Right atrium auricular region (tissue), 2 donors: Measurements from ENCODE around the gene OR52E4. TPM values are rescaled to one million over a fixed set of nuclear protein-coding genes. Genes with fewer than 3 reads are reported as not detected.

Experiments used
- DNase-seq: peaks from one replicate; pipeline ENCODE4 v3.0.0-alpha.2; 2019; ENCODE audit warnings: low spot score
- H3K27ac ChIP-seq, 2 donors: fragments of 200-600 bp; sonication (generic); 1 replicate in 1 of 2; 2 replicates in 1 of 2; pipeline ENCODE4 v1.5.1; 2016 to 2019
- H3K27me3 ChIP-seq, 2 donors: fragments of 200-600 bp; sonication (generic); one replicate each; pipeline versions ENCODE4 v1.5.1 to v1.6.0; 2017 to 2019
- H3K36me3 ChIP-seq: fragments of 200-600 bp; sonication (generic); one replicate; pipeline ENCODE4 v1.5.1; 2016
- H3K4me1 ChIP-seq, 2 donors: fragments of 200-600 bp; sonication (generic); one replicate each; pipeline versions ENCODE4 v1.5.1 to v1.6.0; 2017 to 2019
- H3K4me3 ChIP-seq, 2 donors: fragments of 200-600 bp; sonication (generic); 1 replicate in 1 of 2; 2 replicates in 1 of 2; pipeline ENCODE4 v1.5.1; 2017 to 2019; ENCODE audit warnings: mild to moderate bottlenecking in 1 of 2, moderate library complexity in 1 of 2
- H3K9me3 ChIP-seq, 2 donors: fragments of 200-600 bp; sonication (generic); one replicate each; pipeline ENCODE4 v1.5.1; 2019
- total RNA-seq, 2 donors: library from RNA; depleted of rRNA; stranded (reverse); fragments of >200 nt; gene quantifications; one replicate each; pipeline ENCODE4 v1.1.0, GENCODE V29; 2016
- TF ChIP-seq, protein P1 (sequence below), 2 donors: fragments of 200-600 bp; sonication (generic); IDR thresholded peaks; one replicate each; pipeline ENCODE4 v1.5.1; 2019; ENCODE audit warnings: antibody characterized with exemption in 2 of 2

The OR52E4 gene
- total RNA-seq, 2 donors from 2014 or later, result not detected

DNA sequence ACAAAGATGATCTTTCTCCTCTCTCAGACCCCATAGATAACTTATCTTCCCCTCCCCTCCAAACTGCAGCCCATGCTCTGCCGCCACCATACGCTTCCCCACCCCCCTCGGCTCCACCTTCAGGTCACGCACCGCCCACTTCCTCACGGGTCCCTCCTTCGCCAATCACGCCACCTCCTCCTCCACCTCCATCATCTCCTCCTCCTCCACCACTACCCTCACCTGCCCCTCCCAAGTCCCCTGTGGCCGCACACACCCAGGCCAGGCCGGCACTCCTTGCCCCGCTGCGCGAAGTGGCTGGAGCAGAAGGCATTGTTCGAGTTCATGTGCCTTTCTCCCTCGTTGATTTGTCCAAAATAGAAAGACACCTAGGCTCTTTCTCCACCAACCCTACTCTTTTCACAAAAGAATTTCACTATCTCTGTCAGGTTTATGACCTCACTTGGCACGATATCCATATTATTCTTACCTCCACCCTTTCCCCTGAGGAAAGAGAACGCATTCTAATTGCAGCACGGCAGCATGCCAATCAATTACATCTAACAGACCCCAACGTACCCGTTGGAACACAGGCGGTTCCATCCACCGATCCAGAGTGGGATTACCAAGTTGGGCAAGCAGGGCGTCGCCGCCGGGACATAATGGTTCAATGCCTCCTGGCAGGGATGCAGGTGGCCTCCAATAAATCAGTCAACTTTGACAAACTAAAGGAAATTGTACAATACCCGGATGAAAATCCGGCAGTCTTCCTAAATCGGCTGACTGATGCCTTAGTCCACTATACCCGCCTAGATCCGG lies 49.3 kb downstream of the OR52E4 start:
- H3K36me3 ChIP-seq, result no peaks in the 10 kb centered on the region
- no peak overlapping the region for H3K27ac ChIP-seq
- TF ChIP-seq, protein P1, sequence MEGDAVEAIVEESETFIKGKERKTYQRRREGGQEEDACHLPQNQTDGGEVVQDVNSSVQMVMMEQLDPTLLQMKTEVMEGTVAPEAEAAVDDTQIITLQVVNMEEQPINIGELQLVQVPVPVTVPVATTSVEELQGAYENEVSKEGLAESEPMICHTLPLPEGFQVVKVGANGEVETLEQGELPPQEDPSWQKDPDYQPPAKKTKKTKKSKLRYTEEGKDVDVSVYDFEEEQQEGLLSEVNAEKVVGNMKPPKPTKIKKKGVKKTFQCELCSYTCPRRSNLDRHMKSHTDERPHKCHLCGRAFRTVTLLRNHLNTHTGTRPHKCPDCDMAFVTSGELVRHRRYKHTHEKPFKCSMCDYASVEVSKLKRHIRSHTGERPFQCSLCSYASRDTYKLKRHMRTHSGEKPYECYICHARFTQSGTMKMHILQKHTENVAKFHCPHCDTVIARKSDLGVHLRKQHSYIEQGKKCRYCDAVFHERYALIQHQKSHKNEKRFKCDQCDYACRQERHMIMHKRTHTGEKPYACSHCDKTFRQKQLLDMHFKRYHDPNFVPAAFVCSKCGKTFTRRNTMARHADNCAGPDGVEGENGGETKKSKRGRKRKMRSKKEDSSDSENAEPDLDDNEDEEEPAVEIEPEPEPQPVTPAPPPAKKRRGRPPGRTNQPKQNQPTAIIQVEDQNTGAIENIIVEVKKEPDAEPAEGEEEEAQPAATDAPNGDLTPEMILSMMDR (IDR thresholded peaks at IDR 0.05), result no peak
- H3K9me3 ChIP-seq, result no peaks in the 10 kb centered on the region
- no peaks in the 10 kb centered on the region for H3K27me3 ChIP-seq
- H3K4me1 ChIP-seq, result no peaks in the 10 kb centered on the region
- DNase-seq, result no peak
- H3K4me3 ChIP-seq, result no peak overlapping the region

GRCh38 chr11:5930614-5931013 lies 50.2 kb downstream of the OR52E4 start:
- Histone ChIP-seq H3K27ac (no peak overlapping the region), H3K36me3 (no peaks in the 10 kb centered on the region), H3K9me3 (no peaks in the 10 kb centered on the region), H3K4me3 (no peak overlapping the region), H3K4me1 (no peaks in the 10 kb centered on the region), H3K27me3 (no peaks in the 10 kb centered on the region)
- DNase-seq, result no peak
- TF ChIP-seq, protein P1 (IDR thresholded peaks at IDR 0.05), result no peak

- Histone ChIP-seq H3K4me1 (no peaks in the 10 kb centered on the region), H3K27me3 (no peaks in the 10 kb centered on the region), H3K27ac (no peak overlapping the region), H3K36me3 (no peaks in the 10 kb centered on the region), H3K4me3 (no peak overlapping the region), H3K9me3 (no peaks in the 10 kb centered on the region)
- DNase-seq, result no peak
- TF ChIP-seq, protein P1 (IDR thresholded peaks at IDR 0.05), result no peak
These were observed 50.6 kb downstream of the OR52E4 start for GRCh38 chr11:5931061-5931460.

GRCh38 chr11:5932671-5933070 lies 52.2 kb downstream of the OR52E4 start:
- no peak for DNase-seq
- TF ChIP-seq, protein P1 (IDR thresholded peaks at IDR 0.05), result no peak
- no peak overlapping the region for H3K4me3 ChIP-seq
- no peaks in the 10 kb centered on the region for H3K4me1 ChIP-seq
- no peaks in the 10 kb centered on the region for H3K36me3 ChIP-seq
- H3K27ac ChIP-seq, result no peak overlapping the region
- no peaks in the 10 kb centered on the region for H3K9me3 ChIP-seq
- H3K27me3 ChIP-seq, result no peaks in the 10 kb centered on the region

DNA sequence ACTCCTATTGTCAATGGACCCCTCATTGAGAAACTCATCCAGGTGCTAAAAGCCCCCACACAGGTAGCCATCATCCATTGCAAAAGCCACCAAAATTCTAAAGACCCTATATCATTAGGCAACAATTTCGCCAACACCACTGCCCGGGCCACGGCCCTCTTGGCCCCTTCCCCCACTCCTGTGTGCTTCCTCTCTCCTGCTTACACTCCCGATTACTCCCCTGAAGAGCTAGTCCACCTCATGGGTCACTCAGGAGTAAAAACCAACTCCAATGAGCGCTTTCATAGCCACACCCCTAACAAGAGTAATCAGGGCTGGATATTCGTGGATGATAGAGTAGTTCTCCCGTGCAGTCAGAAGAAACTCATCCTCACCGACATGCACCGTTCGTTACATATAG lies 52.7 kb downstream of the OR52E4 start:
- no peaks in the 10 kb centered on the region for H3K27me3 ChIP-seq
- H3K36me3 ChIP-seq, result no peaks in the 10 kb centered on the region
- DNase-seq, result no peak
- H3K4me1 ChIP-seq, result no peaks in the 10 kb centered on the region
- H3K27ac ChIP-seq, result no peak overlapping the region
- TF ChIP-seq, protein P1 (IDR thresholded peaks at IDR 0.05), result no peak
- H3K9me3 ChIP-seq, result no peaks in the 10 kb centered on the region
- no peak overlapping the region for H3K4me3 ChIP-seq

Other genes starting within 250 kb of the OR52E4 start
- gene TRIM5, start 195.6 kb upstream of the OR52E4 start, total RNA-seq, result 10 to 100 TPM in 1 of 2 donors, 1 to 10 TPM in 1; 7.9 to 10.0 TPM
- 10 to 100 TPM in 1 of 2 donors, 1 to 10 TPM in 1; 7.6 to 12.8 TPM for gene TRIM22, start 190.8 kb upstream of the OR52E4 start, total RNA-seq
- not detected for gene OR56B1, start 144.2 kb upstream of the OR52E4 start, total RNA-seq
- not detected for gene OR52N4, start 126.4 kb upstream of the OR52E4 start, total RNA-seq
- not detected for gene OR52N5, start 97.3 kb upstream of the OR52E4 start, total RNA-seq
- not detected for gene OR52N1, start 89.4 kb upstream of the OR52E4 start, total RNA-seq
- not detected for gene OR52N2, start 71.7 kb upstream of the OR52E4 start, total RNA-seq
- not detected for gene OR52E6, start 38.7 kb upstream of the OR52E4 start, total RNA-seq
- gene OR52E8, start 22.9 kb upstream of the OR52E4 start, total RNA-seq, result not detected
- gene OR52E5, start 12.6 kb downstream of the OR52E4 start, total RNA-seq, result not detected
- not detected for gene OR56A3, start 61.6 kb downstream of the OR52E4 start, total RNA-seq
- gene OR56A5, start 87.9 kb downstream of the OR52E4 start, total RNA-seq, result not detected
- not detected for gene OR52L1, start 106.4 kb downstream of the OR52E4 start, total RNA-seq
- gene OR56A4, start 126.3 kb downstream of the OR52E4 start, total RNA-seq, result not detected
- gene OR56A1, start 150.1 kb downstream of the OR52E4 start, total RNA-seq, result not detected
- not detected for gene OR56B4, start 227.1 kb downstream of the OR52E4 start, total RNA-seq